ENCODE data around the gene TUBB2B.

- TF ChIP-seq CTCF (conservative IDR thresholded peaks at IDR 0.05; ENCODE audit: low read depth, low read length) (no peak), EZH2 (IDR thresholded peaks at IDR 0.05; ENCODE audit: borderline replicate concordance, low read depth, low read length, poor library complexity, severe bottlenecking) (no peak)
These were observed 731 bp downstream of the TUBB2B start for GRCh38 chr6:3226481-3227362.

Data from A673 (cell line).